ENCODE results near the gene TUSC2.

Gene TUSC2

DNA sequence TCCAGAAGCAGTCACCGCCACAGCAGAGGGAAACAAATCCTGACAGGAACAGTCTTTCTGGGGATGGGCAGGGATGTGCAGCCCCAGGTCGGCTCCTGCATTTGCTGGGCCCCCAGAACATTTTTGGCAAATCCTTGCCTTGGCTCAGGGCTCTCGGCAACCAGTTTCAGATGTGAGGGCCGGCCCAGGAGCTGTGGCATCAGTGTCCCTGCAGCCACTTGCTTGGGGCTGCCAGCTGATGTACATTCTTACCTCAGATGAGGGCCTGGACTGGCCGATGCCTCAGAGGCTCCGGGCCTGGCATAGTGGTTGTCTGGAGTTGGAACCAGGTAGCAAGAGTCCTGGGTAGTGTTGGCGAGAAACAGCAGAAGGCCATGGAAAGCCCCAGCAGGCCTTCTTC, 26.8 kb upstream of the TUSC2 start:
- DNase-seq (ENCODE audit: low read depth in 2 of 3, low spot score in 1 of 3), result no peak

DNA sequence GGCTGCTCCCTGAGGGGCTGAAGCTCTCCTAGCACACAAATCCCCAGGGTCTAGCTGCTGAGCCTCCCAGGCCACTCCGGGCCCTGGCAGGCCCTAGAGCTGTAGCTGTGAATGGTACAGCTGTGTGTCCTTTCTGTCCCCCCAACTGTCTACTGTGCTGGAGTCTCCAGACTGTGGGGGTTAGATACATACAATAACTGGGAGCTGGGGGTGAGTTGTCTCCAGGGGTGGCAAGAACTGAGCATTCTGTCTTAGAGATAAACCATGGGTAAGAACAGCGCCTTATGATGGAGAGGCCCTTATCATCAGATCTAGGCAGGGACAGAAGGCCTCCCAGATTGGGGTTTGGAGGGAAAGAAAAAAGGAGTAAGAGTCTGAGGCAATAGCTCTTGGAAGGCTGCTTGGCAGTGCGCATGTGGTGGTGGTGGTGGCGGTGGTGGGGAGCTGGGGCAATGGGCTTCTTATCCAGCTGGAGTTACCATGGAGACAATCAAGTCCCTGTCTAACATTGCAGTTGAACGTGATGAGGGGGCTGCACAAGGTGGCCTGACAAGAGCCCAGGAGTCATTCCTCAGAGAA, 26.3 kb upstream of the TUSC2 start:
- DNase-seq (ENCODE audit: low read depth in 2 of 3, low spot score in 1 of 3), result no peak

DNA sequence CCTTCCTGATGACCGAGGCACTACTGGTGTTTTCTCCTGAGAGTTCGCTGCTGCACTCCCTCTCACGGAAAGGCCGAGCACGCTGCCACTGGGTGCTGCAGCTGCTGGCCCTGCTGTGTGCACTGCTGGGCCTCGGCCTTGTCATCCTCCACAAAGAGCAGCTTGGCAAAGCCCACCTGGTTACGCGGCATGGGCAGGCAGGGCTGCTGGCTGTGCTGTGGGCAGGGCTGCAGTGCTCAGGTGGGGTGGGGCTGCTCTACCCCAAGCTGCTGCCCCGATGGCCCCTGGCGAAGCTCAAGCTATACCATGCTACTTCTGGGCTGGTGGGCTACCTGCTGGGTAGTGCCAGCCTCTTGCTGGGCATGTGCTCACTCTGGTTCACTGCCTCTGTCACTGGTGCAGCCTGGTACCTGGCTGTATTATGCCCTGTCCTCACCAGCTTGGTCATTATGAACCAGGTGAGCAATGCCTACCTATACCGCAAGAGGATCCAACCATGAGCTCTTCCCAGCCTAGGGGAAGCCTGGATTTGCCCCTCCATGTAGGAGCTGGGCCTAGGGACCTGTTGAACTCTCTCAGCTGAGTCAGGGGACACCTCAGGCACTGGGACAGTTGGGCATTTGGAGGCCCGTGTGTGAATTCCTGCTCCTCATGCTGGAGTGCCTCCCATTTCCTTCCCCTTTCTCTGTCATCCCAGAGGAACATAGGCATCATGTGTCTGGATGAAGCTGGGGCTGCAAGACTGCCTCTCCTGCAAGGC, 25.4 kb upstream of the TUSC2 start:
- DNase-seq (ENCODE audit: low read depth in 2 of 3, low spot score in 1 of 3), result no peak

DNA sequence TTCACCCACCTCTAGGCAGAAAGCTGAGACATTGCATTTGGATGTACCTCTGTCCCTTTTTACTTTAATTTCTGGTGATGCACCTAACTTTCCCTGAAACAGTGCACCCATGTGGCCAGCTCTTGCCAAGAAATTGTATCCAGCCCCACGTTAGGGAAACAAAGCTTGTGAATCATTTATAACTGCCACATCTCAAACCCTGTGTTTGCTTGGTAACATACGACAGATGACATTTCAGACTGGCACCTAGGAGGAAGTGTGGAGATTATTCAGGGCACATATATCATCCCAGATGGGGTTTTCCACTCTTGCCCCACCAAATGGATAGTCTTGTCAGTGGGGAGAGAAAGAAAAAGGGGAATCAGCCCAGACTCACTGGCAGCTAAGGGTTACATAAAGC, 24.8 kb upstream of the TUSC2 start:
- DNase-seq (ENCODE audit: low read depth in 2 of 3, low spot score in 1 of 3), result no peak

DNA sequence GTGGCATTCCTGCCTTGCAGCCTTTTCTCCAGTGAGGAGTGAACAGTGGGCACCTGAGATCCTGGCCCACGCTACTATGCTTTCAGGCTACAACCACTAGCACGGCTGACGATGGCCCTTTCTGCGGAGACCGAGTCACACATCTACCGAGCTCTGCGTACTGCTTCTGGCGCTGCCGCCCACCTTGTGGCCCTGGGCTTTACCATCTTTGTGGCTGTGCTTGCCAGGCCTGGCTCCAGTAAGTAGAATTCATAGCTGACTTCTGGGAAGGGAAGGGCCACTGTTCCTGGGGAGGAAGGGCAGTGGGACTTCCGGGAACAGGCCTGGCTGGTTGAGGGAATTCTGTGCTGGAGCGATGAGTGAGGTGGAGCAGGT, 23.3 kb upstream of the TUSC2 start:
- no peak for DNase-seq (ENCODE audit: low read depth in 2 of 3, low spot score in 1 of 3)

DNA sequence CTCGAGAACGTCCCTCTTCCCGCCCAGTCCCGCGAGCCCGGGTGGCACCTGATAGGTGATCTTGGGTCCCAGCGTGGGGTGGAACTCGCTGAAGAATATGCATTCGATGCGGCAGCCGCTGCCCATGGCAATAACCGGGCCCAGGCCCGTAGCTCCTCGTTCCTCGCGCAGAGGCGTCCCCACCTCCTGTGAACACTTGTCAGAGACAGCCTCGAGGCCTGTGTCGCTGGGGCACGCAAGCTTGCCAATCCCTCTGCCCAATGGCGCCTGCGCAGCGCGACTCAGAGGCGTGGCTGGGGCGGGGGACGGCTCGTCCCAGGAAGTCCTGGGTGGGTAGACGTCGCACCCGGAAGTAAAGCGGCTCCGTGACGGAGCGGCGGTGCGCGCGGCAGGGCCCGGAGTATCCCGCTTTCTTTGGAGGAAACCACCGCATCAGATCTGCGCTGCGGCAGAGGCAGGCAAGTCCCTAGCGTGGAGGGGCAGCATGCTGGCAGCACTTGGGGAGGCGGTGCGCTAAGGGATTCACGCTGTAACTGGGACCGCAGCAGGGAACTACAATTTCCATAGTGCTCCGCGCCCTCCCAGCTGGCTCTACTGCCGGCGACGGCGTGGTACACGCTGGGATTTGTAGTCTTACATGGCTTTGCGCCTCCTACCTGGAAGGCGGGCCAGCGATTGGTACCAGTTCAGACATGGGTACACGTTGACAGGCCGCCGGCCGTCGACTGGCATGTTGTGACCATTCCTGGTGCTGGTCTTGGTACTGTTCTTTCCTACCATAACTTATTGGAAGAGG, 22.7 kb upstream of the TUSC2 start, which contains the start of the genes CYB561D2 and NPRL2:
Gene CYB561D2 (plus strand): TSS at position 336 of the 796 bp plus-strand sequence. CDS start 572 bp downstream, outside the sequence.
Gene NPRL2 (minus strand): TSS at position 249 of the 796 bp plus-strand sequence. CDS start 123 bp downstream, at position 126.
- peak; percentile 97 to 98 (median 98) for DNase-seq (ENCODE audit: low read depth in 2 of 3, low spot score in 1 of 3)

DNA sequence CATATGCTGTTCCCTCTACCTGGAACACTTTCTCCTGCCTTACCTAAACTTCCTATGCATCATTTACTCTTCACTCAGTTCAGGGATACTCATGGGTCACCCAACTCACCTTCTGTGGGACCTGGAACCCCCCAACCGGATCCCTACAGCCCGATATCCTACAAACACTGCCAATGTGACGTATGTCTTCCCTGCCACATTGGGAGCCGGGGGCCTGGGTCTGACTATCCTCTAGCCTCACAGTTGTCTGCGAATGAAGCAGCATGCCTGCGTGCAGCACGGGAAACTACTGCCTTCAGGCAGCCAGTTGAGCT, 22.1 kb upstream of the TUSC2 start:
- no peak for DNase-seq (ENCODE audit: low read depth in 2 of 3, low spot score in 1 of 3)

DNA sequence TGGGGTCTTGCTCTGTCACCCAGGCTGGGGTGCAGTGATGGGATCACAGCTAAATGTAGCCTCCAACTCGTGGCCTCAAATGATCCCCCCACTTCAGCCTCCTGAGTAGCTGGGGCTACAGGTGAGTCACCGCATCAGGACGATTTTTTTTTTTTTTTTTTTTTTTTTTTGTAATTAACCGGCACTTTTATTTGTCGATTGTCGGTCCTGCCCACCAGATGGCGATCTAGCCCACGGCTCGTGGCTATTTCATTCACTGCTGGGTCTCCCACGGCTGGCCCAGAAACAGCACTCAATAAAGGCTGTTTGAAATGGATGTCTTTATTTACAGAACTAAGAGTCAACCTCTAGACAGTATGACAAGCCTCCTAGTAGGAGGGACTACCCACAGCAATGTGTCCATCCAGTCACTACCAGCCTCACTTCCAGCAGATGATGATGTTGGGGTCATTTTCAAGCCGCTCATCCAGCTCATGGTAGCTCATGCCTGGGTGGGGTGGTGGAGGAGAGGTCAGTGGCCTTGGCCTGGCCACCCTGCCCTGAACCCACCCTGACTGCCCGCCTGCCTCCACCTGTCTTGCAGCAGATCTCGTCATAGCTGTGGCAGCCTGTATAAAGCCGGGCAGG, 19.3 kb upstream of the TUSC2 start:
- DNase-seq (ENCODE audit: low read depth in 2 of 3, low spot score in 1 of 3), result peak in 2 of 3 donors; percentile 61 to 62

DNA sequence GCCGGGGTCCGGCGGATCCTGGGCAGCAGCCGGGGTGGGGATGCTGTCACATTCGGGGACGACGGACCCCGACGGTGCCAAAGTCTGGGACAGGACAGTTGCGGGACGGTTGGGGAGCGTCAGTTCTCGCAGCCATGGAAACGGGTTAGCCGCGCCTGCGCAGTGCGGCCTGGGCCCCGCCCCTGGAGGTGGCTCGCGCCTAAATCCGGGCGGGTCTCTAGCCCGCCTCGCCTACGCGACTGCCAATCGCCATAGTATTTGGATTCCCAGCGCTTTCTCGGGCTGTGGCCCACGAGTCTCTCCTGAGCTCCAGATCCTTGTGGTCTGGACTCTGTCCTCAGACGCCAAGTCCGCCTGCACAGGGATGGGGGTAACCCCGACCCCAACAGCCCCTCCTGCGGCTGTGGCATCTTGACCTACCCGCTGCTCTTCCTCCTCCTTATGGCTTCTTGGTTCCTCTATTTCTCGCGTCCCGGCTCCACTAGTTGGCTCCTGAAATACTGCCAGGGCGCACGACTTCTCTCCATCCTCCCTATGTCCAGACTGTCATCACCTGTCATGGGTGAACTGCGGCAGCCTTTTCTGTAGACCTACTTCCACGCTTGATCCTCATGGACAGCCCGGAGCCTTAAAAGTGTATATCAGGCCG, 17.7 kb upstream of the TUSC2 start, which contains the start of gene ZMYND10:
Gene ZMYND10 (minus strand): TSS at position 147 of the 649 bp plus-strand sequence. CDS start 153 bp downstream, outside the sequence.
- peak; percentile 53 to 73 (median 63) for DNase-seq (ENCODE audit: low read depth in 2 of 3, low spot score in 1 of 3)

DNA sequence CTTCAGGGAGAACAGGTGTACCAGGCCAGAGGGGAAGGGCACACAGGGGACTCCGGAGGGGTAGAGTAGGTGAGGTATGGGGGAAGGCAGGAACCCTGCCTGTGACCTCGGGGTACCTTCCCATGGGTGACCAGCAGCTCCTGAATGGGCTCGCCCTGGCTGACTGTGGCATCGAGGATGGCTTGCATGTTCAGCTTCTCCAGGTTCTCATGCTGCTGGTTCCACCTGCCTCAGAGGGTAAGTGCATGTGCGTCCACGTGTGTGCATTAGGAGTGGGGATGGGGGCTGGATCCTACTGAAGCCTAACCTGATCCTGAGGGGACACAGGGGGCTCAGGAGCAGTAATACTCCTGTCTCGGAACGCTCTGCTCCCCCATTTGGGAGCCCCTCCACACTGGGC, 17.0 kb upstream of the TUSC2 start:
- DNase-seq (ENCODE audit: low read depth in 2 of 3, low spot score in 1 of 3), result no peak

DNA sequence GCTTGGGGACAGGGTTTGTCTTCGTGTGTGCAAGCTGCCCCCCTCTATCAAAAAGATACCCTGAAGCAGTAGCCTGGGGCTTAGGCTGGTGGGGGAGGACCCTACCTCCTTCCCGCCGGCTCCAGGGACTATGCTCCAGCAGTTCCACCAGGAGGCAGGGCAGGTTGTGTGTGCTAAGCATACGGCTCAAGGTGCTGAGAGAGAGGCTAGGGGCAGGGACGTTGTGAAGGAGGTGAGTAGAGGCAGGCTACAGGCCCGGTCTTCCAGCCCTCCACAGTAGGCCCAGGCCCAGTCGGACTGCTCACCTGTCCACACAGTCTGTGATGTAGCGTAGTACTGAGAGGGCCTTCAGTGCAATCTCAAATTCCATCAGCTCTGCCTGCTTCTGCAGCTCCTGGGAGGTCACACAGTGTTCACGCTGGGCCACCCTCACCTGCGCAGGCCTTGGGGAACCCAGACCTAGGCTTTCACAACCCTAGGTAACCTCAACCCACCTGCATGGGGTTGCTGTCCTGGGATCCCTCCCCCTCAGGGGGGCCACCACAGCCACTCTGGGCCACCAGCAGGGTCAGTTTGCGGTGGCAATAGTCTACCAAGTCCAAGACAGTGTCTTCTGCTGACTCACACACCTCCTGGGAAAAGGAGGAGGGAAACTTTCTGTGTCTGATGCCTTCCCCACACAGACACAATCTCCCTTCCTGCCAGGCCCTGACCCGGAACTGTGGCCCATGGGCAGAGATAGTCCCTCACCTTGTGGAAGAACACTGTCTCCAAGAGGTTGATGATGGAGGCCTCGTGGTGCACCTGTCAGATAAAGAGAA, 15.0 kb upstream of the TUSC2 start:
- no peak for DNase-seq (ENCODE audit: low read depth in 2 of 3, low spot score in 1 of 3)

DNA sequence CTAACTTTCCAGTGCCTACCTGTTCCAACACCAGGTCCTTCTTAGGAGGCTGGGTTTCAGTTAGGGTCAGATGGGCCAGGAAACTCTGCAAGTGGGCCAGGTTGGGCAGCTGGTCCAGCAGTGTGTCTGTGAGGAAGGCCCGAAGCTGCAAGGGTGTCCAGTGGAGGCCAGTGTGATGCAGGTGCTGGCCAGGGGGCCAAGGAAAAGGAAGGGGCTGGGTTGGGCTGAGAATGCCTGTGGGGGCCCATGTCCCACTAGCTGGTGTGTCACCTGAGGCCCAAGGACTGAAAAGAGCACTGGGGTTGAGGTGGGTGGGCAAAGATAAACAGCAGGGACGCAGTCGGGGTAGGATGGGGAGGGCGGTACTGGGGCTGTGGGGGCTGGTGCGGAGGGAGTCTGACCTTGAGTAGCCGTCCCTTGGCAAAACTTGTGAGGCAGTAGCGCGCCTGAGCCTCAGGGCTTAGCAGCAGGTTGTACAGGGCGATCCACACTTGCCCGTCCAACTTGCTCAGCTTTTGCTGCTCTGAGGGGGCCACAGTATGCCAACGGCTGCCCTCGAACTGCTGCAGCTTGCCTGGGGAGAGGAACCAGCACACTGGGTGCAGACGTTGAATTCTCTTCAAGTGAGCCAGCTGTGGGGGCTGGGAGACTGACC, 14.1 kb upstream of the TUSC2 start:
- no peak for DNase-seq (ENCODE audit: low read depth in 2 of 3, low spot score in 1 of 3)

DNA sequence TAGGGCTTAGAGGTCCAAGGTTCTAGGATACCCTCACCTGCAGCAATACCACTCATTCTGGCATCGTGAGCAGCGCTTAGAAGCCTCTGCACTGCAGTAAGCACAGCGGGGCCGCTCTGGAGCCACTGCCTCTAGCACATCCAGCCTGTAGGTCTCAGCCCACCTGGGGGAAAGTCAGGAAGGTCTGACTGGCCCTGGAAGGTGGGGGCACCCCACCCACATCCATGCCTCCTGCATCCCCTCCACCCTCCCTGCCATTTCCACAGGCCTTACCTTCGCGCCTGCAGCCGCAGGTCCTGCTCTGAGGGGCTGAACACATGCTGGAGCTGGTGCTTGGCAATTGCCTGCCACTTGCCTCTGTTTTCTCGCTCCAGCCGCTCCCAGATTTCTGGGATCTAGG, 13.5 kb upstream of the TUSC2 start:
- no peak for DNase-seq (ENCODE audit: low read depth in 2 of 3, low spot score in 1 of 3)

DNA sequence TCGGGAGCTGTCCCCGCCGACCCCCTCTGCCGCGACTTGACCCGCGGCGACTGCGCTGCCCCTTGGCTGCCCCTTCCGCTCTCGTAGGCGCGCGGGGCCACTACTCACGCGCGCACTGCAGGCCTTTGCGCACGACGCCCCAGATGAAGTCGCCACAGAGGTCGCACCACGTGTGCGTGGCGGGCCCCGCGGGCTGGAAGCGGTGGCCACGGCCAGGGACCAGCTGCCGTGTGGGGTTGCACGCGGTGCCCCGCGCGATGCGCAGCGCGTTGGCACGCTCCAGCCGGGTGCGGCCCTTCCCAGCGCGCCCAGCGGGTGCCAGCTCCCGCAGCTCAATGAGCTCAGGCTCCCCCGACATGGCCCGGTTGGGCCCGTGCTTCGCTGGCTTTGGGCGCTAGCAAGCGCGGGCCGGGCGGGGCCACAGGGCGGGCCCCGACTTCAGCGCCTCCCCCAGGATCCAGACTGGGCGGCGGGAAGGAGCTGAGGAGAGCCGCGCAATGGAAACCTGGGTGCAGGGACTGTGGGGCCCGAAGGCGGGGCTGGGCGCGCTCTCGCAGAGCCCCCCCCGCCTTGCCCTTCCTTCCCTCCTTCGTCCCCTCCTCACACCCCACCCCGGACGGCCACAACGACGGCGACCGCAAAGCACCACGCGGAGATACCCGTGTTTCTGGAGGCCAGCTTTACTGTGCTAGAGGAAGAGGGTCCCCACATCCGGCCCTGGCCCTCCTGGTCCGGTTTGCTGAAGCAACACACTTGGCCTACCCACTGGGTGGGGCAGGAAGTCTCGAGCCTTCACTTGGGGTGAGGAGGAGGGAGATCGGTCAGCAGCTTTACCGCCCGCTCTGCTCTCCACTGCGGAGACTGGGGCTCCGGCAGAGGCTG, 12.7 kb upstream of the TUSC2 start, which contains the start of gene RASSF1:
Gene RASSF1 (minus strand): TSS at position 389 of the 882 bp plus-strand sequence. CDS start 31 bp downstream, at position 358.
- DNase-seq (ENCODE audit: low read depth in 2 of 3, low spot score in 1 of 3), result peak; percentile 53 to 74 (median 57)

DNA sequence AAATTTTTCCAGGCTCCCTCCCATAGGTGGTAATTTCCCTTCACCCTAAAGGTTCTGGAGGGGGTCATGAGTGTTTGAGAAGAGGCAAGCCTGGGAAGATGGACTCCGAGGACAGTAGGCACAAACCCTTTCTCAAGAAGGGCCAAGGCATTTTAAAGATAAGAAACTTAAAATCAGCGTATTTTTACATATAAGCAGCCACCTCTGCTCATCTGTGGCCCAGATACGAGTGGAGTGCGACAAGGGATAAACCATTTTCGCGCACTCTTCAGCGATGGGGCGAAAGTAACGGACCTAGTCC, 12.1 kb upstream of the TUSC2 start:
- DNase-seq (ENCODE audit: low read depth in 2 of 3, low spot score in 1 of 3), result no peak

DNA sequence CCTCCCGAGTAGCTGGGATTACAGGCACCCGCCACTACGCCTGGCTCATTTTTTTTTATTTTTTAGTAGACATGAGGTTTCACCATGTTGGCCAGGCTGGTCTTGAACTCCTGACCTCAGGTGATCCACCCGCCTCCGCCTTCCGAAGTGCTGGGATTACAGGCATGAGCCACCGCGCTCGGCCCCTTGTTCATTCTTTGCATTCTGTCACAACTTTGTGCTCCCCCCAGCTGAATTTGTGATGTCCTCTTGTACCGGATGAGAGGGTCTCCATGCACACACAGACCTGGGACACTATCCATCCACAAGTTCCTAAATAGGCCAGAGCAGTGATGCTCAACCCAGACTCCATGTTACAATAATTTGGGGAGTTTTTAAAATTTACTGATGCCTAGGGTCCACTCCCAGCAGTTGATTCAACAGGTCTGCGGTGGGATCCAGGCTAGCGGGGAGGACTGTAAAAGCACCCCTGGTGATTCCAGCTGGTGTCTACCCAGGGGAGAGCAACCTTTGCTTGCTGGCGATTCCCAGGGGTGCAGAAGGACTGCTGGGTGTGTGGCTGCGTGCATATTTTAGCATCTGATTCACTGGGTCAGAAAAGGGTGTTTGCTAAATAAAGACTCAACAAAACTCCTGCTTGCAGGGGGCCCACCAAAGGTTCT, 11.6 kb upstream of the TUSC2 start:
- no peak for DNase-seq (ENCODE audit: low read depth in 2 of 3, low spot score in 1 of 3)

DNA sequence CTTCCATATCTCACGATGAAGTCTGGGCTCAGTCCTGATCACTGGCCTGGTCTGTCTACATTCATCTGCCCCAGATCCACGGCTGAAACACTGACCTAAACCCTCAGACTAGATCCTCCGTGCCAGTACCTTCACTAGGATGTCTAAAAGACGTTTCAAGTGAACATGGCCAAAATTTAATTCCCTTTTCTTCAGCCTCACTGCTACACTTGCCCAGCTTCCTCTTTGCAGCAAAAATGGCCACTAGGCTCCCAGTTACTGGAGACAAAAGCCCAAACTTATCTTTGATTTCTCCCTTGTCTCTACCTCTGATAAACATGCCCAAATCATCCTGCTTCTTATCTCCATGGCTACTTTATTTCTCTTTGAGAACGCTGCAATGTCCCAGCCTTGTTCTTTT, 10.9 kb upstream of the TUSC2 start:
- no peak for DNase-seq (ENCODE audit: low read depth in 2 of 3, low spot score in 1 of 3)

All from stimulated activated CD4-positive, alpha-beta T cell treated with anti-CD3 and anti-CD28 coated beads, Interleukin-12 subunit alpha, Interleukin-12 subunit beta, amount 100 ng/mL, for 48 hours (primary cell).